PC-3 (cell line): ENCODE data around the gene CFAP58. TPM values are rescaled to one million over a fixed set of nuclear protein-coding genes. Genes with fewer than 3 reads are reported as not detected.
"Not testable (repeated sequence)": the region's sequence is repeated elsewhere in the genome, so short reads cannot be mapped to it uniquely, and the experiment has no call there.

Experiments used
- ATAC-seq: fragments of 200-7000 bp; cut with Tn5 transposase; 2 replicates; pipeline ENCODE4 v1.9.1; 2020; ENCODE audit warnings: mild to moderate bottlenecking, moderate library complexity
- BruUV-seq: library from RNA; stranded (reverse); fragments of 400-500 nt; replicated peaks from 2 replicates; lab custom pipeline; 2021; lab: Mats Ljungman, UMichigan
- CTCF ChIA-PET: fragments of 300-600 bp; sonication (Branson Sonifier 250); formaldehyde crosslinking; loops from one replicate; lab custom pipeline; 2022; ENCODE audit warnings: antibody characterized with exemption; lab: Charles Lee
- POLR2A ChIA-PET: fragments of 300-600 bp; sonication (Branson Sonifier 250); formaldehyde crosslinking; loops from one replicate; lab custom pipeline; 2022; ENCODE audit warnings: antibody characterized with exemption; ENCODE audit not compliant: unreplicated experiment; lab: Charles Lee
- DNase-seq: peaks from one replicate; pipeline ENCODE4 v3.0.0-alpha.2; 2015
- H2AFZ ChIP-seq: fragments of 300-600 bp; sonication (generic); 2 replicates; pipeline ENCODE4 v1.6.0; 2016; ENCODE audit warnings: antibody characterized with exemption, low read length
- H3F3A ChIP-seq: fragments of 300-600 bp; sonication (generic); one replicate; pipeline ENCODE4 v1.6.0; 2017; ENCODE audit warnings: antibody characterized with exemption, low read length, control low read depth, mild to moderate bottlenecking; ENCODE audit not compliant: unreplicated experiment
- H3K27ac ChIP-seq: fragments of 300-600 bp; sonication (generic); 2 replicates; pipeline ENCODE4 v1.5.1; 2016; ENCODE audit warnings: mild to moderate bottlenecking, low read length
- H3K27me3 ChIP-seq: fragments of 300-600 bp; sonication (generic); 2 replicates; pipeline ENCODE4 v1.6.1; 2016; ENCODE audit warnings: low read length, mixed read lengths
- H3K36me3 ChIP-seq: fragments of 300-600 bp; sonication (generic); 2 replicates; pipeline ENCODE4 v1.6.1; 2016; ENCODE audit warnings: low read depth, mixed run types, low read length, mixed read lengths
- H3K4me1 ChIP-seq: fragments of 300-600 bp; sonication (generic); 2 replicates; pipeline ENCODE4 v1.5.1; 2016; ENCODE audit warnings: low read length; ENCODE audit not compliant: insufficient read depth
- H3K4me2 ChIP-seq: fragments of 300-600 bp; sonication (generic); 2 replicates; pipeline ENCODE4 v1.6.0; 2016; ENCODE audit warnings: low read length
- H3K4me3 ChIP-seq: fragments of 300-600 bp; sonication (generic); 2 replicates; pipeline ENCODE4 v1.5.1; 2016; ENCODE audit warnings: mild to moderate bottlenecking, low read length, mixed read lengths
- H3K79me2 ChIP-seq: fragments of 300-600 bp; sonication (generic); 2 replicates; pipeline ENCODE4 v1.6.1; 2017; ENCODE audit warnings: low read length, mixed read lengths
- H3K9ac ChIP-seq: fragments of 300-600 bp; sonication (generic); 2 replicates; pipeline ENCODE4 v1.6.0; 2016; ENCODE audit warnings: mild to moderate bottlenecking, low read length
- H3K9me2 ChIP-seq: fragments of 300-600 bp; sonication (generic); replicated peaks from 2 replicates; pipeline ENCODE4 v1.6.1; 2016; ENCODE audit warnings: mixed run types, low read length, mixed read lengths
- H3K9me3 ChIP-seq: fragments of 300-600 bp; sonication (generic); 2 replicates; pipeline ENCODE4 v1.6.1; 2016; ENCODE audit warnings: low read length, mixed read lengths
- H4K20me1 ChIP-seq: fragments of 300-600 bp; sonication (generic); 2 replicates; pipeline ENCODE4 v1.6.1; 2016; ENCODE audit warnings: low read length, mixed read lengths
- EZH2 ChIP-seq: fragments of 300-600 bp; sonication (generic); IDR thresholded peaks from one replicate; pipeline ENCODE4 v1.6.1; 2017; ENCODE audit warnings: antibody characterized with exemption, mild to moderate bottlenecking, low read length; ENCODE audit not compliant: unreplicated experiment
- EZH2phosphoT487 ChIP-seq: fragments of 300-600 bp; sonication (generic); IDR thresholded peaks from 2 replicates; pipeline ENCODE4 v1.6.1; 2018; ENCODE audit warnings: mild to moderate bottlenecking, antibody characterized with exemption, low read length, borderline replicate concordance
- intact Hi-C: fragments of 100-400 bp; cut with micrococcal nuclease; formaldehyde crosslinking; loops from 2 replicates; pipeline ENCODE4 v1.9.0; 2023
- total RNA-seq: library from RNA; depleted of rRNA; stranded (reverse); fragments of >200 nt; gene quantifications from 2 replicates; pipeline ENCODE4 v1.2.3, GENCODE V29; 2014
- TF ChIP-seq, protein P1 (sequence below): fragments of 300-600 bp; sonication (generic); conservative IDR thresholded peaks from 2 replicates; pipeline ENCODE4 v1.5.1; 2017; ENCODE audit warnings: antibody characterized with exemption, low read depth, mild to moderate bottlenecking, low read length

CFAP58 gene
- total RNA-seq, 1 experiment from 2014 or later: 0.26 TPM

DNA sequence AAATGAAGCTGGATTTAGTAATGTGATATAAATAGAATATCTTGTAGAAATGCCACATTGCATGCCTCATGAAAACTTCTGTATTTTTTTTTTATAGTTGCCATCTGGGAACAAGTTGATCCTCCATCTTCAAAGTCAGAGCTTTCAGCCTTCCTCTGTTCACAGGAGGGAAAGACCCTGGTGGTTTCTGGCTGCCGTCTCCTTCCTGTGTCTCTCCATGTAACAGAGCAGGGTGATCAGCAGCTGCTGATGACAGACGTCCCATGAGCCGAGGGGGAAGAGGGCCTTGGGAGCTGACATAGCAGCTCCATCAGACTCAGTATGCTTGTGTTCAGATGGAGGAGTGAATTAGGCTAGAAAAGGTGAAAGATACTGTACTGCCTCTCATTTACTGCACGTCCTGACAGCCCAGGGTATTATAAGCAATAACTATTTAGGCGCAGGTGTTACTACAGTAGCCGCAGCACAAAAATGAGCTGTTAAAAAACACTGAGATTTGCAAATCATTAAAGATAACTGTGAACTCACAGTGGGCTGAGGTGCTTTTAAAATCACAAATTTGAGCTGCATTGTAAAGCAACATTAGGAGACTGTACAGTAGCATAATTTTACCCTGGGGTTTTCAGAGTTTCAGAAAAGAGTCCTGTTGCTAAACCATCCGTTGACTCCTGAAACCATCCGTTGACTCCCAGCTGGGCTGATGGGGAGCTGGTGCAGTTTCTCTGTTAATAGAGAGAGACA lies 103.3 kb downstream of the CFAP58 start:
- POLR2A ChIA-PET: no interaction called here
- Histone ChIP-seq H3K79me2 (no peaks in the 10 kb centered on the region), H3K4me3 (no peak overlapping the region), H3K9me2 (no peaks in the 10 kb centered on the region), H3K36me3 (no peaks in the 10 kb centered on the region), H3F3A (no peaks in the 10 kb centered on the region), H3K9me3 (no peaks in the 10 kb centered on the region), H3K4me1 (no peaks in the 10 kb centered on the region), H3K4me2 (no peak overlapping the region), H3K27ac (no peak overlapping the region), H4K20me1 (no peaks in the 10 kb centered on the region), H2AFZ (no peak overlapping the region), H3K9ac (no peak overlapping the region), H3K27me3 (no peaks in the 10 kb centered on the region)
- TF ChIP-seq, protein P1, sequence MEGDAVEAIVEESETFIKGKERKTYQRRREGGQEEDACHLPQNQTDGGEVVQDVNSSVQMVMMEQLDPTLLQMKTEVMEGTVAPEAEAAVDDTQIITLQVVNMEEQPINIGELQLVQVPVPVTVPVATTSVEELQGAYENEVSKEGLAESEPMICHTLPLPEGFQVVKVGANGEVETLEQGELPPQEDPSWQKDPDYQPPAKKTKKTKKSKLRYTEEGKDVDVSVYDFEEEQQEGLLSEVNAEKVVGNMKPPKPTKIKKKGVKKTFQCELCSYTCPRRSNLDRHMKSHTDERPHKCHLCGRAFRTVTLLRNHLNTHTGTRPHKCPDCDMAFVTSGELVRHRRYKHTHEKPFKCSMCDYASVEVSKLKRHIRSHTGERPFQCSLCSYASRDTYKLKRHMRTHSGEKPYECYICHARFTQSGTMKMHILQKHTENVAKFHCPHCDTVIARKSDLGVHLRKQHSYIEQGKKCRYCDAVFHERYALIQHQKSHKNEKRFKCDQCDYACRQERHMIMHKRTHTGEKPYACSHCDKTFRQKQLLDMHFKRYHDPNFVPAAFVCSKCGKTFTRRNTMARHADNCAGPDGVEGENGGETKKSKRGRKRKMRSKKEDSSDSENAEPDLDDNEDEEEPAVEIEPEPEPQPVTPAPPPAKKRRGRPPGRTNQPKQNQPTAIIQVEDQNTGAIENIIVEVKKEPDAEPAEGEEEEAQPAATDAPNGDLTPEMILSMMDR: no peak
- TF ChIP-seq EZH2phosphoT487: no peak
- TF ChIP-seq EZH2: no peak
- no TSS peak for BruUV-seq
- CTCF ChIA-PET: no interaction called here
- intact Hi-C loops: no loop called here
- DNase-seq: no peak
- ATAC-seq: no peak

DNA sequence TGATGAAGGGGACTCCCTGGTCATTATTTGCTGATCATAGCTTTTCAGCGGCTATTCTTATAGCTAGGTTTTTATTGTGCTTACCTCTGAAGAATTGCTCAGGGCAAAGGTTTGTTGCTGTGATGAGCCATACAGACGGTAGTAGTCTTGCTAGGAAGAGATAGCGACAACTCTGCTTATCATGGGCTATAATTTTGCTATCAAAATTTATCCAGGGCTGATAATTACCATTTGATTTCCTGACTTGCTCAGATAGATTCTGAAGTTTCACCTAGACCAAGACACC lies 103.9 kb downstream of the CFAP58 start:
- H3K79me2 ChIP-seq: no peaks in the 10 kb centered on the region
- H3K27me3 ChIP-seq: no peaks in the 10 kb centered on the region
- H3K4me2 ChIP-seq: no peak overlapping the region
- no peak for ATAC-seq
- no peak overlapping the region for H3K9ac ChIP-seq
- intact Hi-C loops: no loop called here
- BruUV-seq: no TSS peak
- no peaks in the 10 kb centered on the region for H3K9me2 ChIP-seq
- POLR2A ChIA-PET: no interaction called here
- H3K4me3 ChIP-seq: no peak overlapping the region
- no peaks in the 10 kb centered on the region for H4K20me1 ChIP-seq
- TF ChIP-seq EZH2 (no peak), EZH2phosphoT487 (no peak)
- TF ChIP-seq, protein P1: no peak
- no peaks in the 10 kb centered on the region for H3F3A ChIP-seq
- no peaks in the 10 kb centered on the region for H3K4me1 ChIP-seq
- H2AFZ ChIP-seq: no peak overlapping the region
- no peak overlapping the region for H3K27ac ChIP-seq
- no peaks in the 10 kb centered on the region for H3K36me3 ChIP-seq
- no peaks in the 10 kb centered on the region for H3K9me3 ChIP-seq
- DNase-seq: no peak
- CTCF ChIA-PET: no interaction called here

DNA sequence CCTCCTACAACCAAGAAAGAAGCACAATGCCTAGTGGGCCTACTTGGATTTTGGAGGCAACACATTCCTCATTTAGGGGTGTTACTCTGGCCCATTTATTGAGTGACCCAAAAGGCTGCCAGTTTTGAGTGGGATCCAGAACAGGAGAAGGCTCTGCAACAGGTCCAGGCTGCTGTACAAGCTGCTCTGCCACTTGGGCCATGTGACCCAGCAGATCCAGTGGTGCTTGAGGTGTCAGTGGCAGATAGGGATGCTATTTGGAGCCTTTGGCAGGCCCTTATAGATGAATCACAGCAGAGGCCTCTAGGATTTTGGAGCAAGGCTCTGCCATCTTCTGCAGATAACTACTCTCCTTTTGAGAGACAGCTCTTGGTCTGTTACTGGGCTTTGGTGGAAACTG lies 111.9 kb downstream of the CFAP58 start:
- H2AFZ ChIP-seq, H4K20me1 ChIP-seq, H3K36me3 ChIP-seq, H3K27ac ChIP-seq, H3F3A ChIP-seq, CTCF ChIA-PET, H3K9me3 ChIP-seq, H3K9me2 ChIP-seq, H3K9ac ChIP-seq, H3K4me1 ChIP-seq, ATAC-seq, POLR2A ChIA-PET, H3K4me3 ChIP-seq, BruUV-seq, H3K27me3 ChIP-seq, intact Hi-C loops, DNase-seq, H3K4me2 ChIP-seq, H3K79me2 ChIP-seq: not testable (repeated sequence)

DNA sequence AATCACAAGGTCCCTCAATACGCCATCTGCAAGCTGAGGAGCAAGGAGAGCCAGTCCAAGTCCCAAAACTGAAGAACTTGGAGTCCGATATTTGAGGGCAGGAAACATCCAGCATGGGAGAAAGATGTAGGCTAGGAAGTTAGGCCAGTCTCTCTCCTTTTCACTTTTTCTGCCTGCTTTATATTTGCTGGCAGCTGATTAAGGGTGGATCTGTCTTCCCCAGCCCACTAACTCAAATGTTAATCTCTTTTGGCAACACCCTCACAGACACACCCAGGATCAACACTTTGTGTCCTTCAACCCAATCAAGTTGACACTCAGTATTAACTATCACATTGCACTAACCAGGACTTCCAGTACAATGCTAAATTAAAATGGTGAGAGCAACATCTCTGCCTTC lies 115.2 kb downstream of the CFAP58 start:
- H3K27me3 ChIP-seq, POLR2A ChIA-PET, DNase-seq, intact Hi-C loops, H3K9ac ChIP-seq, H2AFZ ChIP-seq, H3K4me3 ChIP-seq, H3K36me3 ChIP-seq, ATAC-seq, H3K4me1 ChIP-seq, H3K27ac ChIP-seq, H3K79me2 ChIP-seq, CTCF ChIA-PET, BruUV-seq, H3F3A ChIP-seq, H3K9me2 ChIP-seq, H3K9me3 ChIP-seq, H3K4me2 ChIP-seq, H4K20me1 ChIP-seq: not testable (repeated sequence)
